ENCODE data around the gene HSF5. TPM values are rescaled to one million over a fixed set of nuclear protein-coding genes. Genes with fewer than 3 reads are reported as not detected.

HSF5 gene
- total and polyA plus RNA-seq, 4 donors: 0.09 to 0.17 TPM; not detected in 2

DNA sequence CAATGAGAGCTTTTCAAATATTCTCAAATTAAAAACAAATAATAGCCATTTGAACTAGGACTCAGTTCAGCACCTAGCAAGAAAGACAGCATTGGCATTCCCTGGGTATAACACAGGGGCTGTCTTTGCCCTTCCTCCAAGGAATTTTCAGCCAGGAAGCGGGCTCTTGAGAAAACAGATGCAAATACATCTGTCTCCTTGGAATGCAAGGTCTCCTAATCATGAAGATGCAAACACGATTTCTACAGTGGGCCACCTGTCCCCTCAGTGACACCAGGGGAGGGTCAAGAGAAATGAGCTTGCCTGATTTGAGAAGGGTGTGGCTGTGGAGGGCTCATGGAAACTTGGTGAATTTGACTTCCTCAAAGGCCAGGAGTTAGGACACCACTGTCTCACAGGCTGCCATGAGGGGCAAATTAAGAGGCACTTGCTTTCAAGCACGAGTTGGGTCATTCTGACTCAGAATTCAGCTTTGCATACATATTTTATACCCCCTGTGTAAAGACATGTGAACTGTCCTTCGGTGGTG is 111.7 kb downstream of the HSF5 start (continued):
- TF ChIP-seq RXRA (IDR thresholded peaks at IDR 0.05) (no peak), FOXA2 (IDR thresholded peaks at IDR 0.05) (no peak), FOXA1 (IDR thresholded peaks at IDR 0.05) (no peak)

DNA sequence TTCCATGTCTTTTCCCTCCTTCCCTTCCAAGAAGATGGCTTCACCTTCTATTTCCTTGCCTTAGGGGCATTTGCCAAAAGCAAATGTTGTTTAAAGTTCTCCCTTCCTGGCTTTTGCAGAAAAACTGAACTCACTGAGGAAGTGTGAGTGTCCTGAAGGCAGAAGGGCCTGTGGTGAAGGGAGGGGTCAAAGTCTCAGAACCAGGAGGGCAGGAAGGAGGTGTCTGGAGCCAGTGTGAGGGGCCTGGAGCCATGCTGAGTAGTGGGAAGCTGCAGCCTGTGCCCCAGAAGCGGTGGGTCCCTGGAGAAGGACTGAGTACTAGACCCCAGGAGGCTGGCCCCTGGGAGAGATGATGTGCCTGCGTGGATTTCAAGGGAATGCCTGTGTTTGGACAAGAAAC is 112.4 kb downstream of the HSF5 start:
- H3K4me1 ChIP-seq (ENCODE audit: control insufficient read depth in 4 of 4, insufficient read depth in 4 of 4, low read length in 3 of 4): peaks cover 5 to 33% (median 15%) of the 10 kb centered on the region in 4 donors
- 89% methylated on average over 2 of the region's 2 CpGs for WGBS
- H3K27me3 ChIP-seq (ENCODE audit: control insufficient read depth in 4 of 4, insufficient read depth in 4 of 4, low read length in 3 of 4): no peaks in the 10 kb centered on the region
- no peaks in the 10 kb centered on the region for H3K36me3 ChIP-seq (ENCODE audit: control insufficient read depth in 4 of 4, insufficient read depth in 3 of 4, low read depth in 1 of 4, low read length in 3 of 4)
- TF ChIP-seq, protein P1, sequence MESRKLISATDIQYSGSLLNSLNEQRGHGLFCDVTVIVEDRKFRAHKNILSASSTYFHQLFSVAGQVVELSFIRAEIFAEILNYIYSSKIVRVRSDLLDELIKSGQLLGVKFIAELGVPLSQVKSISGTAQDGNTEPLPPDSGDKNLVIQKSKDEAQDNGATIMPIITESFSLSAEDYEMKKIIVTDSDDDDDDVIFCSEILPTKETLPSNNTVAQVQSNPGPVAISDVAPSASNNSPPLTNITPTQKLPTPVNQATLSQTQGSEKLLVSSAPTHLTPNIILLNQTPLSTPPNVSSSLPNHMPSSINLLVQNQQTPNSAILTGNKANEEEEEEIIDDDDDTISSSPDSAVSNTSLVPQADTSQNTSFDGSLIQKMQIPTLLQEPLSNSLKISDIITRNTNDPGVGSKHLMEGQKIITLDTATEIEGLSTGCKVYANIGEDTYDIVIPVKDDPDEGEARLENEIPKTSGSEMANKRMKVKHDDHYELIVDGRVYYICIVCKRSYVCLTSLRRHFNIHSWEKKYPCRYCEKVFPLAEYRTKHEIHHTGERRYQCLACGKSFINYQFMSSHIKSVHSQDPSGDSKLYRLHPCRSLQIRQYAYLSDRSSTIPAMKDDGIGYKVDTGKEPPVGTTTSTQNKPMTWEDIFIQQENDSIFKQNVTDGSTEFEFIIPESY (IDR thresholded peaks at IDR 0.05): no peak
- TF ChIP-seq, protein P2, sequence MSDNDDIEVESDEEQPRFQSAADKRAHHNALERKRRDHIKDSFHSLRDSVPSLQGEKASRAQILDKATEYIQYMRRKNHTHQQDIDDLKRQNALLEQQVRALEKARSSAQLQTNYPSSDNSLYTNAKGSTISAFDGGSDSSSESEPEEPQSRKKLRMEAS (IDR thresholded peaks at IDR 0.05): no peak
- TF ChIP-seq, protein P3, sequence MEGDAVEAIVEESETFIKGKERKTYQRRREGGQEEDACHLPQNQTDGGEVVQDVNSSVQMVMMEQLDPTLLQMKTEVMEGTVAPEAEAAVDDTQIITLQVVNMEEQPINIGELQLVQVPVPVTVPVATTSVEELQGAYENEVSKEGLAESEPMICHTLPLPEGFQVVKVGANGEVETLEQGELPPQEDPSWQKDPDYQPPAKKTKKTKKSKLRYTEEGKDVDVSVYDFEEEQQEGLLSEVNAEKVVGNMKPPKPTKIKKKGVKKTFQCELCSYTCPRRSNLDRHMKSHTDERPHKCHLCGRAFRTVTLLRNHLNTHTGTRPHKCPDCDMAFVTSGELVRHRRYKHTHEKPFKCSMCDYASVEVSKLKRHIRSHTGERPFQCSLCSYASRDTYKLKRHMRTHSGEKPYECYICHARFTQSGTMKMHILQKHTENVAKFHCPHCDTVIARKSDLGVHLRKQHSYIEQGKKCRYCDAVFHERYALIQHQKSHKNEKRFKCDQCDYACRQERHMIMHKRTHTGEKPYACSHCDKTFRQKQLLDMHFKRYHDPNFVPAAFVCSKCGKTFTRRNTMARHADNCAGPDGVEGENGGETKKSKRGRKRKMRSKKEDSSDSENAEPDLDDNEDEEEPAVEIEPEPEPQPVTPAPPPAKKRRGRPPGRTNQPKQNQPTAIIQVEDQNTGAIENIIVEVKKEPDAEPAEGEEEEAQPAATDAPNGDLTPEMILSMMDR (IDR thresholded peaks at IDR 0.05; ENCODE audit: low read depth, low read length, missing input control): no peak
- TF ChIP-seq TAF1 (conservative IDR thresholded peaks at IDR 0.05) (no peak), NR2F2 (IDR thresholded peaks at IDR 0.05) (no peak), HNF4G (IDR thresholded peaks at IDR 0.05) (no peak), EGR1 (IDR thresholded peaks at IDR 0.05; ENCODE audit: low read depth in 2 of 2) (no peak), RAD21 (IDR thresholded peaks at IDR 0.05) (no peak), HNF4A (conservative IDR thresholded peaks at IDR 0.05) (no peak), GABPA (IDR thresholded peaks at IDR 0.05 in 1 of 2, conservative IDR thresholded peaks at IDR 0.05 in 1 of 2) (no peak), JUND (IDR thresholded peaks at IDR 0.05) (no peak), SP1 (IDR thresholded peaks at IDR 0.05) (no peak), YY1 (IDR thresholded peaks at IDR 0.05) (no peak), FOXA2 (IDR thresholded peaks at IDR 0.05) (no peak), RXRA (IDR thresholded peaks at IDR 0.05) (no peak), FOXA1 (IDR thresholded peaks at IDR 0.05) (no peak)
- TF ChIP-seq, protein P4, sequence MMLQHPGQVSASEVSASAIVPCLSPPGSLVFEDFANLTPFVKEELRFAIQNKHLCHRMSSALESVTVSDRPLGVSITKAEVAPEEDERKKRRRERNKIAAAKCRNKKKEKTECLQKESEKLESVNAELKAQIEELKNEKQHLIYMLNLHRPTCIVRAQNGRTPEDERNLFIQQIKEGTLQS (IDR thresholded peaks at IDR 0.05): no peak
- TF ChIP-seq, protein P5, sequence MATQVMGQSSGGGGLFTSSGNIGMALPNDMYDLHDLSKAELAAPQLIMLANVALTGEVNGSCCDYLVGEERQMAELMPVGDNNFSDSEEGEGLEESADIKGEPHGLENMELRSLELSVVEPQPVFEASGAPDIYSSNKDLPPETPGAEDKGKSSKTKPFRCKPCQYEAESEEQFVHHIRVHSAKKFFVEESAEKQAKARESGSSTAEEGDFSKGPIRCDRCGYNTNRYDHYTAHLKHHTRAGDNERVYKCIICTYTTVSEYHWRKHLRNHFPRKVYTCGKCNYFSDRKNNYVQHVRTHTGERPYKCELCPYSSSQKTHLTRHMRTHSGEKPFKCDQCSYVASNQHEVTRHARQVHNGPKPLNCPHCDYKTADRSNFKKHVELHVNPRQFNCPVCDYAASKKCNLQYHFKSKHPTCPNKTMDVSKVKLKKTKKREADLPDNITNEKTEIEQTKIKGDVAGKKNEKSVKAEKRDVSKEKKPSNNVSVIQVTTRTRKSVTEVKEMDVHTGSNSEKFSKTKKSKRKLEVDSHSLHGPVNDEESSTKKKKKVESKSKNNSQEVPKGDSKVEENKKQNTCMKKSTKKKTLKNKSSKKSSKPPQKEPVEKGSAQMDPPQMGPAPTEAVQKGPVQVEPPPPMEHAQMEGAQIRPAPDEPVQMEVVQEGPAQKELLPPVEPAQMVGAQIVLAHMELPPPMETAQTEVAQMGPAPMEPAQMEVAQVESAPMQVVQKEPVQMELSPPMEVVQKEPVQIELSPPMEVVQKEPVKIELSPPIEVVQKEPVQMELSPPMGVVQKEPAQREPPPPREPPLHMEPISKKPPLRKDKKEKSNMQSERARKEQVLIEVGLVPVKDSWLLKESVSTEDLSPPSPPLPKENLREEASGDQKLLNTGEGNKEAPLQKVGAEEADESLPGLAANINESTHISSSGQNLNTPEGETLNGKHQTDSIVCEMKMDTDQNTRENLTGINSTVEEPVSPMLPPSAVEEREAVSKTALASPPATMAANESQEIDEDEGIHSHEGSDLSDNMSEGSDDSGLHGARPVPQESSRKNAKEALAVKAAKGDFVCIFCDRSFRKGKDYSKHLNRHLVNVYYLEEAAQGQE (IDR thresholded peaks at IDR 0.05): no peak
- no peaks in the 10 kb centered on the region for H3K9me3 ChIP-seq (ENCODE audit: control insufficient read depth in 4 of 4, low read length in 3 of 4)
- no peak overlapping the region for H3K27ac ChIP-seq (ENCODE audit: low read depth in 1 of 2, low read length in 2 of 2)
- no peak overlapping the region for H3K4me3 ChIP-seq (ENCODE audit: low read depth in 1 of 3, low read length in 3 of 3)
- no peak for DNase-seq (ENCODE audit: low spot score)
- no peak overlapping the region for H3K9ac ChIP-seq (ENCODE audit: low read depth in 1 of 2, low read length in 2 of 2)

Data from liver (tissue), 9 donors.